HG03342 (cell line): Measurements from ENCODE around the gene ZNF197.
"Not testable (repeated sequence)": the region's sequence is repeated elsewhere in the genome, so short reads cannot be mapped to it uniquely, and the experiment has no call there.

ENCODE experiments used
- ATAC-seq: cut with Tn5 transposase; IDR thresholded peaks from one replicate; pipeline ENCODE4 v1.9.1; 2021; ENCODE audit warnings: mild to moderate bottlenecking, moderate library complexity; ENCODE audit not compliant: unreplicated experiment

ZNF197 gene

GRCh38 chr3:44624749-44625480 lies at the start of gene ZNF197:
Gene ZNF197, plus strand, starts transcription at chr3:44625036. Its CDS starts 4,119 bp downstream, at chr3:44629155.
- peak; percentile 91 for ATAC-seq

- ATAC-seq: no peak
These were observed 48.2 kb upstream of the ZNF197 start for GRCh38 chr3:44576613-44577012.

- ATAC-seq: not testable (repeated sequence)
These were observed 47.4 kb upstream of the ZNF197 start for GRCh38 chr3:44577354-44577952.

- ATAC-seq: not testable (repeated sequence)
These were observed 46.5 kb upstream of the ZNF197 start for GRCh38 chr3:44578316-44578715.

- not testable (repeated sequence) for ATAC-seq
These were observed 45.8 kb upstream of the ZNF197 start for GRCh38 chr3:44578924-44579515.

- ATAC-seq: not testable (repeated sequence)
These were observed 45.1 kb upstream of the ZNF197 start for GRCh38 chr3:44579749-44580148.

GRCh38 chr3:44580971-44581370 lies 43.9 kb upstream of the ZNF197 start:
- not testable (repeated sequence) for ATAC-seq

- ATAC-seq: peak; percentile 66
These were observed 40.0 kb upstream of the ZNF197 start, which contains the start of gene ZNF660 for GRCh38 chr3:44584646-44585501. Gene ZNF660, plus strand, starts transcription at chr3:44584964. Its CDS starts 9,230 bp downstream, at chr3:44594194.

GRCh38 chr3:44596621-44597020 lies 28.2 kb upstream of the ZNF197 start:
- ATAC-seq: no peak

GRCh38 chr3:44601749-44602148 lies 23.1 kb upstream of the ZNF197 start:
- ATAC-seq: no peak

- no peak for ATAC-seq
These were observed 12.2 kb upstream of the ZNF197 start for GRCh38 chr3:44612678-44613077.

- ATAC-seq: no peak
These were observed 3.9 kb downstream of the ZNF197 start for GRCh38 chr3:44628716-44629115.

- no peak for ATAC-seq
These were observed 7.4 kb downstream of the ZNF197 start for GRCh38 chr3:44632193-44632592.

- no peak for ATAC-seq
These were observed 17.5 kb downstream of the ZNF197 start for GRCh38 chr3:44642337-44642736.

- ATAC-seq: no peak
These were observed 18.2 kb downstream of the ZNF197 start for GRCh38 chr3:44643024-44643423.

- no peak for ATAC-seq
These were observed 22.9 kb downstream of the ZNF197 start for GRCh38 chr3:44647771-44648170.

GRCh38 chr3:44648564-44649229 lies 23.9 kb downstream of the ZNF197 start, which contains the start of gene ZNF35:
Gene ZNF35, plus strand, starts transcription at chr3:44648732. Its CDS starts 2,336 bp downstream, at chr3:44651068.
- peak; percentile 98 for ATAC-seq

GRCh38 chr3:44649709-44650108 lies 24.9 kb downstream of the ZNF197 start:
- ATAC-seq: no peak

- ATAC-seq: no peak
These were observed 29.2 kb downstream of the ZNF197 start for GRCh38 chr3:44654039-44654438.

GRCh38 chr3:44659015-44659414 lies 34.2 kb downstream of the ZNF197 start:
- ATAC-seq: no peak
